Ectodermal cell (in vitro differentiated cells): ENCODE results near the gene L3MBTL3.
"Not testable (repeated sequence)": the region's sequence is repeated elsewhere in the genome, so short reads cannot be mapped to it uniquely, and the experiment has no call there.

Experiments
- H3K27ac ChIP-seq: 2 replicates; pipeline ENCODE4 v1.7.0; 2013; ENCODE audit warnings: mild to moderate bottlenecking, low read depth, low read length; ENCODE audit not compliant: insufficient read depth, poor library complexity, severe bottlenecking
- H3K27me3 ChIP-seq: 2 replicates; pipeline ENCODE4 v1.7.0; 2013; ENCODE audit warnings: mild to moderate bottlenecking, low read length; ENCODE audit not compliant: insufficient read depth, control insufficient read depth, poor library complexity, severe bottlenecking
- H3K36me3 ChIP-seq: one replicate; pipeline ENCODE4 v1.7.0; 2013; ENCODE audit warnings: low read length; ENCODE audit not compliant: control insufficient read depth, insufficient read depth
- H3K4me1 ChIP-seq: one replicate; pipeline ENCODE4 v1.7.0; 2013; ENCODE audit warnings: low read length; ENCODE audit not compliant: control insufficient read depth, insufficient read depth
- H3K4me3 ChIP-seq: 2 replicates; pipeline ENCODE4 v1.7.0; 2013; ENCODE audit warnings: low read depth, low read length, control low read depth; ENCODE audit not compliant: insufficient read depth
- H3K9me3 ChIP-seq: 2 replicates; pipeline ENCODE4 v1.7.0; 2013; ENCODE audit warnings: mild to moderate bottlenecking, low read length, moderate library complexity; ENCODE audit not compliant: control insufficient read depth
- WGBS, 2 experiments: methylation state at CpG; one replicate each; pipeline ENCODE4 v1.1.7; 2013; ENCODE audit warnings: missing lambda C conversion rate in 2 of 2; 5-methylcytosine and 5-hydroxymethylcytosine counted together

The L3MBTL3 gene

DNA sequence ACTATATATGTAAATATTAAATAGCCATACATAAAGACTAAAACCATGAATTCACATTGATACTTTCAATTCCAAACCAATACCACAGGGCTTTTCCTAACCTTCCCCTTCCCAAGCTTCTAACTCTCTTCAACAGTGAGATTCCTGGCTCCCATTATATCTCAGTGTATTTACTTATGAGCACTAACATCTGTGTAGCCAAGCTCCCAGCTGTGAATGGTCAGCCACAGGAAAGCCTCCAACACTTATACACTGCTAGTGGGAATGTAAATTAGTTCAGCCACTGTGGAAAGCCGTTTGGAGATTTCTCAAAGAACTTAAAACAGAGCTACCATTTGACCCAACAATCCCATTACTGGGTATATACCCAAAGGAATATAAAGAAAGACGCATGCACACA, 130.6 kb downstream of the L3MBTL3 start:
- H3K9me3 ChIP-seq = not testable (repeated sequence)
- 87 to 92% methylated on average over 2 of the region's 2 CpGs for WGBS, 2 experiments

GRCh38 chr6:130150906-130151305, 132.5 kb downstream of the L3MBTL3 start:
- H3K36me3 ChIP-seq = no peaks in the 10 kb centered on the region
- H3K4me1 ChIP-seq = no peaks in the 10 kb centered on the region
- H3K27me3 ChIP-seq = no peaks in the 10 kb centered on the region
- H3K9me3 ChIP-seq = no peaks in the 10 kb centered on the region
- H3K27ac ChIP-seq = no peak overlapping the region
- no peak overlapping the region for H3K4me3 ChIP-seq
- 81 to 82% methylated on average over 8 of the region's 8 CpGs for WGBS, 2 experiments

More for the DNA sequence above, 130.6 kb downstream of the L3MBTL3 start:
- H3K4me1 ChIP-seq, H3K4me3 ChIP-seq, H3K36me3 ChIP-seq, H3K27me3 ChIP-seq, H3K27ac ChIP-seq: not testable (repeated sequence)

GRCh38 chr6:130152908-130153510, 134.6 kb downstream of the L3MBTL3 start:
- Histone ChIP-seq H3K27ac (no peak overlapping the region), H3K9me3 (no peaks in the 10 kb centered on the region), H3K27me3 (no peaks in the 10 kb centered on the region), H3K36me3 (no peaks in the 10 kb centered on the region), H3K4me1 (no peaks in the 10 kb centered on the region), H3K4me3 (no peak overlapping the region)
- WGBS, 2 experiments = 74 to 80% methylated on average over 6 of the region's 6 CpGs

DNA sequence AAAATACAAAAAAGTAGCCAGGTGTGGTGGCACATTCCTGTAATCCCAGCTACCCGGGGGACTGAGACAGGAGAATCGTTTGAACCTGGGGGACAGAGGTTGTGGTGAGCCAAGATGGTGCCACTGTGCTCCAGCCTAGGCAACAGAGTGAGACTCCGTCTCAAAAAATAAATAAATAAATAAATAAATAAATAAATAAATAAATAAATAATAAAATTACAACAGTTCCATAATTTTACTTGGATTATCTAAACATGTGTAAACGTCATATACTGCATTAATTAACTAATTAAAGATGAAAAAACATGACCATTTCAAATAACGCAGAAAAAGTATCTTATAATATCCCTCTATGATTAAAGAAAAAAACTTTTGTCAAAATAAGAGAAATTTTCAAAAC, 138.5 kb downstream of the L3MBTL3 start:
- no peak overlapping the region for H3K4me3 ChIP-seq
- H3K27ac ChIP-seq = no peak overlapping the region
- 93 to 98% methylated on average over 2 of the region's 5 CpGs for WGBS, 2 experiments
- H3K36me3 ChIP-seq = no peaks in the 10 kb centered on the region
- no peaks in the 10 kb centered on the region for H3K4me1 ChIP-seq
- H3K27me3 ChIP-seq = no peaks in the 10 kb centered on the region
- no peaks in the 10 kb centered on the region for H3K9me3 ChIP-seq

GRCh38 chr6:130158056-130158455, 139.7 kb downstream of the L3MBTL3 start:
- Histone ChIP-seq H3K4me1 (no peaks in the 10 kb centered on the region), H3K27me3 (no peaks in the 10 kb centered on the region), H3K36me3 (no peaks in the 10 kb centered on the region), H3K27ac (no peak overlapping the region), H3K4me3 (no peak overlapping the region), H3K9me3 (no peaks in the 10 kb centered on the region)
- 87 to 93% methylated on average over 2 of the region's 2 CpGs for WGBS, 2 experiments

DNA sequence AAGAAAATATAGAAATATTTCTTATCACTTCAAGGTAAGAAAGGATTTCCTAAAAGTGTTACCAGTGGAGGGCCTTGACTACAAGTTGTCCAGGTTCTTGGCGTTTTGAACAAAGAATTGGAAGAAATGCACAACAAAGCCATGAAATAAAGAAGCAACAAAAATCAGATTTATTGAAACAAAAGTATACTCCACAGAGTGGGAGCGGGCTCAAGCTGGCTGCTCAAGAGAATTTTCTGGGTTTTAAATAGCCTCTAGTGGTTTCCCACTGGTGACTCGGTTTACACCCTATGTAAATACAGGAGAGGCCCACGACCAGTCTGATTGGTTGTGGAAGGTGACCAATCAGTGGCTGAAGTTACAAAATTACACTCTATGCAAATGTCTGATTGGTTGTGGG, 140.2 kb downstream of the L3MBTL3 start:
- H3K36me3 ChIP-seq = no peaks in the 10 kb centered on the region
- H3K4me3 ChIP-seq = no peak overlapping the region
- WGBS, 2 experiments = 94 to 96% methylated on average over 4 of the region's 4 CpGs
- no peaks in the 10 kb centered on the region for H3K4me1 ChIP-seq
- no peaks in the 10 kb centered on the region for H3K9me3 ChIP-seq
- H3K27me3 ChIP-seq = no peaks in the 10 kb centered on the region
- no peak overlapping the region for H3K27ac ChIP-seq

DNA sequence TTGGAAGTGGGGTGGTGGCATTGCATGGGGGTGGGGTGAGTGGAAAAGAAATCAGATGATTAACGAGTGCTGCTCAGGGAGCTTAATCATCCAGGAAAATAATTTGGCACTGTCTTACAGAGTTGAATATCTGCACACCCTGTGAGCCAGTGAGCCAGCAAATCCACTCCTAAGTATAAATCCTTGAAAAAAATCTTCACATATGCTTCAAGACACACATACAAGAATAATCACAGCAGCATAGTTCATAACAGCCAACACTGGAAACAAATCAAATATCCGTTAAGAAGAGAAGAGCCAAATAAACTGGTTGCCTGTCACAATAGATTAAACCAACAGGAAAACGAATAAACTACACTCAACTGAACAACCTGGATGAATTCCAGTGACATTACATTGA, 141.6 kb downstream of the L3MBTL3 start:
- Histone ChIP-seq H3K4me3 (no peak overlapping the region), H3K27ac (no peak overlapping the region), H3K27me3 (no peaks in the 10 kb centered on the region), H3K36me3 (no peaks in the 10 kb centered on the region), H3K4me1 (no peaks in the 10 kb centered on the region), H3K9me3 (no peaks in the 10 kb centered on the region)
- 92 to 96% methylated on average over 3 of the region's 3 CpGs for WGBS, 2 experiments

DNA sequence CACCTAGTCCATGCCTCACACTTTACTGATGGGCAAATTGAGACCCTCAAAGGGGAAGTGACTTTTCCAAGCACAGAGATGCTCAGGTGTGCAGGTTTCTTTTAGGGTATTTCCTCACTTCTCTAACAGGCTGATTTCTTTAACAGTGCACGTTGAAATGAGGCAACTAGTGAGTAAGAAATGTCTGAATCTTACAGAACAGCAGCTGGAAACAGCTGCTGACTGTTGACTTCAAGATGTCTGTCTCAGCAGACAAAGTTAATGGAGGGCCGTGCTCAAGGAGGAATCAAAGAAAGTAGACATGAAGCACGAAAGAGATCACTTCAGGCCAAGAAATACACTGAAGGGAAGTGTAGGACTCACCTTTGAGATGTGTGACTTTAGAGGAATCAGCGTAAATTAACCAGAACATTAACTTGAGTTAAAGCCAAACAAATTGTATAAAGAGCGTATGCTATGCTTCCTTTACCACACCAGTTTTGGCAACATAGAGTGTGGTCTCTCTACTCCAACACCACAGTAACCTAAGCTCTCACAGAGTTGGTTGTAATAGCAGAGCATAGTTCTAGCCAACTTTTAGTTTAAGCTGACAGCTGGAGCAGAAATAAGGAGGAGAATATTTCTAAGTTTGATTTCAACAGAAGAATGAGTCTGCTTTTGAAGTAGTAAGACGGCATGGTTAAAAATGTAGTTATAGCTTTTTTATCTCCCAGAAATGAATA, 143.5 kb downstream of the L3MBTL3 start:
- no peaks in the 10 kb centered on the region for H3K27me3 ChIP-seq
- no peaks in the 10 kb centered on the region for H3K36me3 ChIP-seq
- no peaks in the 10 kb centered on the region for H3K9me3 ChIP-seq
- H3K4me1 ChIP-seq = no peaks in the 10 kb centered on the region
- no peak overlapping the region for H3K4me3 ChIP-seq
- no peak overlapping the region for H3K27ac ChIP-seq
- 71 to 79% methylated on average over 5 to 6 of the region's 6 CpGs for WGBS, 2 experiments

- no peak overlapping the region for H3K27ac ChIP-seq
- H3K9me3 ChIP-seq = no peaks in the 10 kb centered on the region
- 97 to 98% methylated on average over 2 of the region's 2 CpGs for WGBS, 2 experiments
- H3K4me1 ChIP-seq = no peaks in the 10 kb centered on the region
- no peak overlapping the region for H3K4me3 ChIP-seq
- no peaks in the 10 kb centered on the region for H3K27me3 ChIP-seq
- H3K36me3 ChIP-seq = no peaks in the 10 kb centered on the region
Measured at GRCh38 chr6:130162421-130162820, 144.0 kb downstream of the L3MBTL3 start.

GRCh38 chr6:130163266-130163665, 144.9 kb downstream of the L3MBTL3 start:
- H3K27ac ChIP-seq = no peak overlapping the region
- H3K4me3 ChIP-seq = no peak overlapping the region
- no peaks in the 10 kb centered on the region for H3K4me1 ChIP-seq
- H3K9me3 ChIP-seq = no peaks in the 10 kb centered on the region
- WGBS, 2 experiments = 84 to 96% methylated on average over 2 of the region's 2 CpGs
- H3K27me3 ChIP-seq = no peaks in the 10 kb centered on the region
- no peaks in the 10 kb centered on the region for H3K36me3 ChIP-seq
